Femur (tissue), 1 donor: ENCODE measurements around the gene CEP128.

Experiments used
- DNase-seq: peaks from one replicate; pipeline ENCODE4 v3.0.0-alpha.2; 2017

Gene CEP128

DNA sequence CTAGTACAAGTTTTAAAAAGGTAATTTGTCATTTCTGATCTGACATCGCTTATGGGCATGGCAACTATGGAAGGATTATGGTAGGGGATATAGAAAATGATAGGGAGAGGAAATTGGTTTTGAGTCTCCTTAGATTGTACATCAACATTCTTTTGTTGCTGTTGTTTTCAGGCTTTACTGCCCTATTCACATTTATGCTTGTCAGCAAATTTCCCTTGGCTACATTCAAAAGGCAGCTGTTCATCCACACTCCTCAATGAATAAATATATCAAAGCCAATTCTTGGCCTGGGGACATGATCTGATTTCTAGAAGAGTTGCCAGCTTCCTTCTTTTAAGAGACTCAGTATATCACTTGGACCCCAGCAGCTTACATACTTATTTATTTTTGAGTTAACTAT, 283.4 kb downstream of the CEP128 start:
- DNase-seq: no peak

DNA sequence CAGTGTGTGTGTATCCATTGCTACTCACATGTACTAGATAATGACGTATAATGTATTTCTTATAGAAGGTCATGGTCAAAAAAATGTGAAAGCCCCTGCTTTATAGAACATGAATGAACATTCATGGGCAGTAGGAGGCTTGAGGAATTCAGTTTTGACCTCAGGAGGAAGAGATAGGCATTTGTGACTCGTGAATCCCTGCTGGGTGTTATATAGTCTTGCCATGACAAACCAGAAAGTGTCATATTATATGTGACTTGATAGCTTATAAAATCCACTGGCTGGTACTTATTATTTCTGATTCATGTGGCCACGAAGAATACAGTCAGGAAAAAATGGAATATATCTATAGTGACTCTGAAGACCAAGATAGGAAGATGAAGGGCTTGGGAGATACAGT, 287.6 kb downstream of the CEP128 start:
- DNase-seq: no peak

DNA sequence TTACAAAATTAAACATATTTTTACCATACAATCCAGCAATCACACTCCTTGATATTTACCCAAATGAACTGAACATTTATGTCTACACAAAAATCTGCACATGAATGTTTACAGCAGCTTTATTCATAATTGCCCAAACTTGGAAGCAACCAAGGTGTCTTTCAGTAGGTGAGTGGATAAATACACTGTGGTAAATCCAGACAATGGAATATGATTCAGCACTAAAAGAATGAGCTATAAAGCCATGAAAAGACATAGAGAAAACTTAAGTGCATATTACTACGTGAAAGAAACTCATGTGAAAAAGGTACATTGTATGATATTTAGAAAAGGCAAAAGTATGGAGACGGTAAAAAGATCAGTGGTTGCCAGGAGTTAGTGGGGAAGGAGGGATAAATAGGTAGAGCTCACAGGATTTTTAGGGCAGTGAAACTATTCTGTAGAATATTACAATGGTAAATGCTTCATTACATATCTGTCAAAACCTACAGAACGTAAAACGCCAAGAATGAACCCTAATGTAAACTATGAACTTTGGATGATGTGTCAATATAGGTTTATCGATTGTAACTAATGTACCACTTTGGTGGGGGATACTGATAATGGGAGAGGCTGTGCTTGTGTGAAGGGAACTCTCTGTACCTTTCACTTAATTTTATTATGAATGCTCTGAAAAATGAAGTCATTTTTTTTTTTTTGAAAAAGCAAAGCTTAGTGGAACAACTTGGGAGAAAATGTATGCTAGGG, 295.7 kb downstream of the CEP128 start:
- DNase-seq: no peak

DNA sequence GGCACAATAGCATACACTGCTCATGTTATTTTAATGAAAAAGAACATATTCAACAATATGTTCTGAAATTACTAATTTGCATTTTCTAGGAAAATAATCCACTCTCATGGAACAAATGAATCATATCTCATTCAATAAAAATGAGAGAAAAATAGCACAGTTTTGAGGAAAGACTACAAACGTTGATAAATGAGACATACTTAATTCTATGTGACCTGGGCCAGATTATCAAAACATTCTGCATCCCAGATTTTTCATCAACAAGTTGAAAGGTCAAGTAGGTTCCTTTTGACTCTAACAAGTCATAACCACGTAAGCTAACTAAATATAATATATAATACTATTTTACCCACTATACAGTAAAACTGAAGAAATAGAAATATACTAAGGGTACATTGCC, 296.7 kb downstream of the CEP128 start:
- DNase-seq: no peak

DNA sequence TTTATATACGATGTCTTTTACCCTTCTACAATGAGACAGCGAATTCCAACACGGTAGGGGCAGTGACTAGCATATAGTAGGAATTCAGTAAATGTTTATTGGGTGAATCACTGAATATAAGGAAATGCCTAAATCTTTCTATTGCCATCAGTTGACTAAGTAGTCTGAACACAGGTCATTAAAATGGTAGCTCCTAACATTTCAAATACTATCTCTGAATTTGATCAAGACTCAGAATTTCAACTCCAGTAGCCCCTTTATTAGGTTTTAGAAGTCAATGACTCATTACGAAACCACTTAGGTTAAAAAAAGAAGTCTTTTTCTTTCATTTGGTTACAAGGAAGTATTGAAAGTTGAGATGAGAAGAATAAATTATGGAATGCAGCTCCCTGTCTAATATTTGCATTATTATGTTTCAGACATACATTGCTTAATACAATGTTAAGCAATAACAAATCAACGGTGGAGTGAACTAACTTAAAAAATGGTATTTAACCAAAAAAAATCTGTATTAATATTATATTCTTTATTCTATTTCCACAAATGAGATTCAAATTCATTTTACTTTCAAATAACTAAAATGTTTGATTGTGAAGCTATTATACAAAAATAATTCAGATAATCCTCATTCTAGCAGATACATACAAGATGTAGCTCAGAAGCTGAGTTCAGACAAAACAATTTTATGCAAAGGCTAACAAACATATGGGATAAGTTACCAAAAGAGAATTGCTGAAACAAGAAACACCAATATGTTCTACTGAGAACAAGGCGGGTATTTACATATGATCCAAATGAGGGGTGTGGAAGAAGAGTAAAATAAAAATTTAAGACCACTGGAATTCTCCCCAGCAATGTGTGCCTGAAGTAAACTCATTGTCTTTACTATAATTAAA, 302.7 kb downstream of the CEP128 start:
- DNase-seq: no peak

DNA sequence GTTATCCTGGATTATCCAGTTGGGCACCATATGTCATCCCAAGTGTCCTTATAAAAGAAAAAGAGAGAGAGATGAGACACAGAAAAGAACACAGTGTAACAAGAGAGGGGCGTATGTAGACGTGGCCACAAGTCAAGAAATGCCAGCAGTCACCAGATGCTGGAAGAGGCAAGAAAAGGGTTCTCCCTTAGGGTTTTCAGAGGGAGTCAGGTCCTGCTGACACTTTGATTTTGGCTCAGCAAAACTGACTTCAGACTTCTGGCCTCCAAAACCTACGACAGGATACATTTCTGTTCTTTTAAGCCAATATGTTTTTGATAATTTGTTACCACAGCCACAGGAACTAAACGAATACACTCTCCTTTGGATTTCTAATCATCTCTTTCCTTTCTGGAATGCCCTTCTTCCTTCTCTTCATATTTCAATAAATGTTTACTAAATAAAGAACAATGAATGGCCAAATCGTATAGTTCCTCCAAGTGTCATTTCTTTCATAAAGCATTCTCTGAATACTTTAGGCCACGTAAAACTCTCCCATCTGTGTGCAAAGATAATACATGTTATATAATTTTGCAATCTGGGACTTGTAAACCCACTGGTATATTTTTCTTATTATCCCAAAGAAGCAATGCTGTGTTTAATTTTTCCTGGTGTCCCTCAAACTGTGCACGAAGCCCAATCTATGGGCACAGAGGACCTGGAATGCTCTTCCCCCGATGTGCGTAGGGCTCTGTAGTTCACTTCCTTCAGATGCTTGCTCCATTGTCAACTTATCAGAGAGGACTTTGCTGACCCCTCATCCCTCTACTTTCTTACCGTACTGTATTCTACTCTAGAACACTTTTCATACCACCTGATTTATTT, 303.6 kb downstream of the CEP128 start:
- DNase-seq: no peak

DNA sequence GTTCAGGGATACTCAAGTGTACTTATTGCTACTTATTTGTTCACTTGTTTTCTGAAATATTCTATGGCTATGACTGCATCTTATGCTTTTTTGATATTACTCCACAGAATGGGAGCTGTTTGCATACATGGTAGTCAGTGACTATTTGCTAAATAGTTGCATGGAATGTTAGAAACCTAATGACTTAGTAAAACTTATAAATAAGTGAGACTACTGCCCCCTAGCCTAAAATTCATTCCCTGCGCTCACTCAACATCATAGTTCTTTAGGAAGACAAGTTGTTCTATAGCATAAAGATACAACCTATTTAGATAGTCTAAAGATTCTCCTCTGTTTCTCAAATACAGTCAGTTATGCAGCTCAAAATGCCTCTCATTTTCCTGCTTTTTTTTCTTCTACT, 305.5 kb downstream of the CEP128 start:
- DNase-seq: no peak

DNA sequence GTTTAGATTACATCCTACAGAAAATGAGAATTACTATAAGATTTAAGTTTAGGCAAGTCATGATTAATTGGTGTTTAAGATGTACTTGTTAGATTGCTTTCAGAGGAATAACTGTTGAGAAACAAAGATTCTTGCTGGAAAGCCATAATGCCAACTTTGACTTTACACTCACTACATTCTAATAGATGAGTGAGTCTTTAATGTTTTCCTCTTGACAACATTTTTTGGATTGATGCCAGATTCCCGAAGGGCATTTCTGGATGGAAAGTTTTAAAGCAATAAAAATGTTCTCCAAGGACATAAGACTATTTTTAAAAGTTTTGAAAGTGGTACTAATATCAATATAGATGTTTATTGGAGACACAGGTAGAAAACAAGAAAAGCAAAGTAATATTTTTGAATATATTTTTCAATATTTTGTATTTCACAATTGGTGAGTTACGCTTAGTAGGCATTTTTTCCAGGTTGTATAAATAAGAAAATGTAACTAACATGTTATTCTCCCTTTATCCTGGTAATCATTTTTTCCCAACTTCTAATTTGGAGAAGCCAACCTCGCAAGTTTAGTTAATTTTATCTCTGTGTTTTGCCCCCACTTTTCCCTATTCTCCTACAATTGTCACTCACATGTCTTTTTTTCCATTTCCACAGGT, 307.3 kb downstream of the CEP128 start:
- DNase-seq: no peak

DNA sequence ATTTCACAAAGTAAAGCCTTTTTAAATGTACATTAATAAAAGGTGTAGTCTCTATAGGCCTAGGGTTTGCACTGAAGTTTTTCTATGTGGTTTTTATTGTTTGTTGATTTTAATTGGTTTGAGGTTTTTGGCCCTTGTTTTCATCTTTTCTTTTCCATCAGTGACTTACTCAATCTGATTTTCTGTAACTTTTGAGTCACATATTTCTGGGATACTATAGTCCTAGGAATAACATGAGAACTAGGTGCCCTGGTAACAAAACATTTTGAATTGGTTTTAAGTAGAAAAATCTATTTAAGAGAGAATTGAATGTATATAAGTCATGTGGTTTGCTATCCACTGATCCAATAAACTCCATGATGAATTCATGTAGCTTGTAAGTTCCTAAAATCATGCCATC, 311.9 kb downstream of the CEP128 start:
- DNase-seq: no peak

DNA sequence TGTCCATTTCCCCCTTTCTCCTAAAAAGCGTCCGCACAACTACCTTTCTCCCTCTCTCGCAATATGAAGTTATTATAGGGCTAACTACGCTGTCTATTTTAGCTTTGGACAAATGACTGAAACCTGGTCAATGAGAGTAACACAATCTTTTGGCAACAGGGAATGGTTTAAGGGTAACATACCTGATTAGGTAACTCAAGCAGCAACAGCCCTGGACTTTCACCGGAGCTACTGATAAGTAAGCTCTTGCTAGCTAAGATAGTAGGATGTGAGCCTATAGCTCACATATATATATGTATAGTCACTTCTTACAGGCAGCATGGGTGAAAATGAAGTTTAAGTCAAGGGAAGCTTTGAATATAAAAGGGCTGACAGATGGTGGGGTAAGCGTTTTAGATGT, 313.0 kb downstream of the CEP128 start:
- no peak for DNase-seq

DNA sequence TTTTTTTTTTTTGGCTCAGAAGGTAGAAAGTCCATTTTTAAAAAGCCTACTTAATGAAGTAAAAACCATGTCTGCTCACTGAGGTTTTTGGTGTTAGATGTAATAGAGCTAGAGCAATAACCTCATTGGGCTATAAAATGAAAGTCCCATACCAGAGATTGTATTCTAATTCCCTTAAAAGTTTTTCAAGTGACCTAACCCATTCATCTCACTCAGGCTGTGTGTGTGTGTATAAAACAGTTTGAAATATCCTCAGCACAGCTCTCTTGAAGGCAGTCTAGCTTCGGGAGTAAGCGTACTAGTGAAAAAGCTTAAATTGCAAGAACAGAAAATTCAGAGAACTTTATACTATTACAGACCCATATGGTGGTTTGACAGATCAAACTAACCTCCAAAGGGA, 313.8 kb downstream of the CEP128 start:
- no peak for DNase-seq

DNA sequence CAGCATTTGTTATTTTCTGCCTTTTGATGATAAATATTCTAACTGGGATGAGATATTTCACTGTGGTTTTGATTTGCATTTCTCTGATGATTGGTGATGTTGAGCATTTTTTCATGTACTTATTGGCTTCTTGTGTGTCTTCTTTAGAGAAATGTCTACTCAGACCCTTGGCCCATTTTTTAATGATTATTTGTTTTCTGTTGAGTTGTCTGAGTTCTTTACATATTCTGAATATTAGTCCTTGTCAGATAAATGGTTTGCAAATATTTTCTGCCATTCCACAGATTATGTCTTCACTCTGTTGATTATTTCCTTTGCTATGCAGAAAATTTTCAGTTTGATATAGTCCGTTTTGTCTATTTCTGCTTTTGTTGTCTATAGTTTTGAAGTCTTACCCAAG, 317.0 kb downstream of the CEP128 start:
- no peak for DNase-seq

DNA sequence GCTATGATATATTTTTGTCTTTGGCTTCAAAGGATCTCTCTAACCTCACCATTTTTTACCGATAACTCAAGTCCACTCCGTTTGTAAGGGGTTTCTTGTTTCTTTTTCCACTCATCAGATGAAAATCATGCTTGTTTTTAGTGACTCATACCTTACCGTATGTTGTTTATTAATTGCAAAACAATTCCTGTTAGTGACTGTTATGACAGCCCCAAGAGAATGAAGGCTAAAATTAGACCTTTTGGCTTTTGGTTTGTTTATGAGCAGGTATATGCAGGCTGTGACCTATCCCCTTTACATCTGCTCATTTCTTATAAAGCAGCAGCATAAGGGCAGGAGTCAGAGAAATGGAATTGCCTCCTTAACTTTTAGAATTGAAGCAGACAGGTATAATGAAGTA, 319.8 kb downstream of the CEP128 start:
- DNase-seq: no peak

DNA sequence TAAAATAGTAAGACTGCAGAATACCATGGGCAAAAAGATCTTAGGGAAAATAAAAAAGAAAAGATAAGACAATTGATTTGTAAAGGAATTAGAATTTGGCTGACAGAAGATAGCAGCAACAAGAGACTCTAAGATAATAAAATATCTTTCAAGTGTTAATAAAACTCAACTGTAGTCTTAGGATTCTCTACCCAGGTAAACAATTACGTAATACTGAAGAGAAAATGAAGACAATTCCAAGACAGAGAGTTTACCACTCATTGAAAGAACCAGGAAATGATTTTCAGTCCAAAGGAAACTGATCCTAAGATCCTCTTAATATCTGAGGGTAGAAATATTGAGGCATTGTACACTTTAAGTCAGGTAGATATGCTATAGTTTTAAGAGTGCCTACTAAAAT, 321.1 kb downstream of the CEP128 start:
- no peak for DNase-seq

DNA sequence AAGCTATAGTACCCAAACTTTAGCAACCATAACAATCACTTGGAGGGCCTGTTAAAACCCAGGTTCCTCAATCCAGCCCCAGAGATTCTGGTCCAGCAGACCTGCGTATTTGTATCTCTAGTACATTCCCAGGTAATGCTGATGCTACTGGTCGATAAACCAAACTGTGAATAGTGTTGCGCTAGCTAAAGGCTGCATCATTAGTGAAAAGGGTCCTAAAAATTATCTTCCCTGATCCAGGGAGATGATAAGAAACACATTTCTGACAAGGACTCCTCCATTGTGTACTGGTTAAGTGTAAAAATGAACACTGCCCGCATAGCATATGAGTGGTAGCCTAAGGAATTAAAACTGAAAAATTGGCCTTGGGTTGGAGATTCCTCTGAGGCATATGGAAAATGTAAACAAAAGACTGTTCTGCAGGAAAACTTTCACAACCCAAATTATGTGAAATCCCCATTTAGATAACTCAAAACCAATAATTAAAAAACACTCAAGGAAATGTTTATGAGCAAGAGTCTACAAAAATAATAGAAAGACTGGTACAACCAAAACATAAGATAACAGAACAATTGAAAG, 322.7 kb downstream of the CEP128 start:
- DNase-seq: no peak

DNA sequence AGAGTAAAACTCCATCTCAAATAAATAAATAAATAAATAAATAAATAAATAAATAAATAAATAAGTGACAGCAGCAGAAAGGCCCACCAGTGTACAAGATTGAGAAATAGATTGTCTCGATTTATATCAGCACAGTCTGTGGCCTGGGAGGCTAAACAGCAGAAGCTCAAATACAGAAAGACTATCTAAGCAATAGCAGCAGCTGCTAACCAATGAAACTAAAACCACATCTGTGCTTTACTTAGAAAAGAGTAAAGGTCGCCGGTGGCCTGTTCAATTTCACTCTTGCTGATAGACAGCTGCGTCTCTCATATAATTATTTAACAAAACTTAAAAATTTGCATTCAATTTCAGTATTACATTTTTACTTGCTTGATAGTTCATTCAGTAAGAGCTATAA, 325.7 kb downstream of the CEP128 start:
- no peak for DNase-seq

DNA sequence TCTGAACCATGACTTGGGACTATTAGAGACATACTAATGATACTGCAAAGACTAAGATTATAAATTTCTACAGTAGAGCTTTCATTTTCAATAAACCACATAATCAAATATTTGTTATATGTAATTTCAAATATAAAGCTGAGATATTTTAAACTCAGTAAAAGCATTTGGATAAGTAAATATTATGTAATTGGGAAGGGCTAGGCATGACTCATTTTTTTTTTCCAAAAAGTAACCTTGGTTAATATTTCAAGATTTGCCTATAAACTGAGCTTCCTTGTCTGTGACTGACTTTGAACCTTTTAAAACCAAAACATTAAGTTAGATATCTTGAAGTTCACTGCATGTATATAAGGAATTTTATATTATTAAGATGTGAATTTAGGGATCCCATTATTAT, 332.5 kb downstream of the CEP128 start:
- no peak for DNase-seq

DNA sequence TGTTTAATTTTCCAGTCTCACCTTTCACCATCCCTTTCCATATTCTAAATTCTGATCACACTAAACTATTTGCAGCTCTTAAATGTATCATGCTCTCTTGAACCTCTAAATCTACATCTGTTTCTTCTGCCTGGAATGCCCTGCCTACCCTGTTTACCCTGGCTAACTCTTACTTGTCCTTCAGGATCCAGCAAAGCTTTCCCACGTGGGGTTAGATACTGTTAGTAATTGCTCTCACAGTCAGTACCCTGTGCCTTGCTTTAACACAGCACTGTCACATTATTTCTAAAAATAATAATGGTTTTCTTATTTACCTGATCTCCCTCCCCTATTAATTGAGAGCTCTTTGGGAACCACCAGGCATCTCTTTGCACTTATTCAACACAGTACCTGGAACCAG, 333.0 kb downstream of the CEP128 start:
- DNase-seq: no peak

DNA sequence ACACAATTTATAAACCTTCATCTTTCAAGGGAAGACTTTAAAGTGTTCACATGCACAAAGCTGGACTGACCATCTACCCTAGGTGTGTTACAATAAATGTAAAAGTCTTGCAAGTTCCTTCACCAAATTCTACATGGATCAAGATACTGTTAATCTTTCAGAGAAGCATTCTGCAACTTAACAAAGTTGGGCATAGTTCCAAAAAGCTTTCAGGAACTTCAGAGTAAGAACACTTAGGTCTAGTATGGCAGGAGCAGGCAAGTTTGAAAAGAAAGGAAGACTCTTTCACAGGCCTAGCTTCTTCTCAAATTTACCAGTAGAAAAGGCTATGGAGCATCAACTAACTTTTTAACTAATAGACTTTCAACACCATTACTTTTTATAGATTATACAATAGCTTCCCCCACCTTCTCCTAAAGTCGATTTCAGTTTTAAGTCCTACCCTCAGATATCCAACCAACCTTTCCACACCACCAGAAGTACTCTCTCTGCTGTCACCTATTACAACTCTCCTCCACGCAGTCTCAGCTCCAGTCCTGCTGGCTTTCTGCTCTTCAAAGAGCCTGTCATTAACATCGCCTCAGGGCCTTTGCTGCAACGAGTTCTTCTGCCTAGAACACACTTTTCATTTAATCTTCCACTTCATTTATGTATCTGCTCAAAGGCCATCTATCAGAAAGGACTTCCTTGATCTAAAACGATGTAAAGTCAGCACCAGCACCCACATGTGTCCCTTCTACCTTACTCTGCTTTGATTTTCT, 333.9 kb downstream of the CEP128 start:
- no peak for DNase-seq

DNA sequence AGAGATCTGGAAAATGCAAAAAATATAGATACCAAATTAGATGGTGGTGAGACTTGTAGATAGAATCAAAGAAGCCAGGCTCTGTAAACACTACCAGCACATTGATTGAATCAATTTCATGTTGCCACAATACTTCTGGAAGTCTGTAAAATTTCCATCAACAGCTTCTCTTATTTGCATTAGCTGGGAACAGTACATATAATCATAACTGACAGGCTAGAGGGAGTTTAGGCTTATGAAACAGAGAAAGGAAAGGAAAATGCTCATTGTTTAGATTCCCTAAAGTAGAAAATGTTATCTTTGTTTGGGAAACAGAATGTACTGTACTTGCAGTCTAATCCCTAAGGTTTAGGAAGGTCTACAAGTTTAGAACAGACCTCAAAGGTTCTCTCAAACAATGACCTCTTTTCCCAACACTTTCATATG, 335.2 kb downstream of the CEP128 start:
- no peak for DNase-seq

DNA sequence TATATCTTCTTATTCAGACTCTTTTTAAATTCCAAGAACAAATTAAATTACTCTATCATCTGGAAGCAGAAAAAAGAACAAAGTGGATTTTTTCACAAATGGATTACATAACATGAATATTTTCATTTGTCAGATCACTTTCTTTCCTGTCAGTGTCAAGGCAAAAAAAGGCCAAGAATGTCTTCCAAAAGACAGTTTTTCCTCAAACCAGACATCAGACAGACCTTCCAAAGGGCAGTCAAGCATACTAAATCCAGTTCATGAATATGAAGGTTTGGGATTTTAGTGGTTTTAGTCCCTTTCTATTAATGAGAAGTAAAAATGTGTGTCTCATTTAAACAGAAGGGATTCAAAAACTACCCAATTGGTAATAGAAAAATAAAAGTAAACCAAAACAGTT, 336.0 kb downstream of the CEP128 start:
- DNase-seq: no peak

DNA sequence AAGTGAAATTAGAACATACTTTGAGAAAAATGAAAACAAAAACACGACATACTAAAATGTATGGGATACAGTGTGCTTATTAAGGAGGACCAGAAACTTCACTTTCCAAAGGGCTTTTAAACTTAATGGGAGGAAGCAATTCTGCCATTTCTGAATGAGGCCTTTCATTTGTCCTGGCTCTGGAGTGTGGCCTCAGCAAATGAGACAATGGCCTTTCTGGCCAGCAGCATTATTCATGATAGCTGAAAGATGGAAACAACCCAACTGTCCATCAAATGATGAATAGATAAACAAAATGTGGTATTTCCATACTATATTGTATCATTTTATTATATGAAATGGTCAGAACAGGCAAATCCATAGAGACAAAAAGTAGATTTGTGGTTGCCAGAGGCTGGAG, 338.6 kb downstream of the CEP128 start:
- no peak for DNase-seq
